Esophagus muscularis mucosa (tissue), 4 donors: ENCODE data around the gene ANKS1B.

Experiments used
- CTCF ChIP-seq, 3 experiments: fragments of 200-600 bp in 2 of 3; fragments of 450-650 bp in 1 of 3; sonication (generic) in 2 of 3; IDR thresholded peaks; one replicate each; pipeline ENCODE4 v1.5.1; 2017 to 2019; ENCODE audit warnings: antibody characterized with exemption in 3 of 3, mild to moderate bottlenecking in 2 of 3, moderate library complexity in 1 of 3
- EP300 ChIP-seq: sonication (generic); formaldehyde crosslinking; IDR thresholded peaks from one replicate; pipeline ENCODE4 v1.6.1; 2017; ENCODE audit warnings: antibody characterized with exemption
- POLR2A ChIP-seq: fragments of 450-650 bp; IDR thresholded peaks from one replicate; pipeline ENCODE4 v1.6.1; 2017; ENCODE audit warnings: antibody characterized with exemption, moderate library complexity, mild to moderate bottlenecking, low read depth
- POLR2AphosphoS5 ChIP-seq, 2 donors: sonication (generic); formaldehyde crosslinking; IDR thresholded peaks; one replicate each; pipeline ENCODE4 v1.6.1; 2017; ENCODE audit warnings: antibody characterized with exemption in 2 of 2

GRCh38 chr12:98883231-98883630 lies 1101.5 kb downstream of the ANKS1B start:
- TF ChIP-seq EP300 (no peak), POLR2A (no peak), CTCF (IDR thresholded peaks at IDR 0.05) (no peak), POLR2AphosphoS5 (IDR thresholded peaks at IDR 0.05) (no peak)
